Endometrial microvascular endothelial cells (primary cell): Measurements from ENCODE around the gene AMZ1. TPM values are rescaled to one million over a fixed set of nuclear protein-coding genes. Genes with fewer than 3 reads are reported as not detected.
"Not testable (repeated sequence)": the region's sequence is repeated elsewhere in the genome, so short reads cannot be mapped to it uniquely, and the experiment has no call there.

Source experiments
- in situ Hi-C: cut with HindIII; loops from 2 replicates; pipeline ENCODE4 v1.10.0; 2017; ENCODE audit warnings: low sequenced_read_pairs, low pct_unique_long_range_greater_than_20kb; ENCODE audit errors: inconsistent ontology term
- total RNA-seq: library from RNA; depleted of rRNA; stranded (reverse); fragments of >200 nt; gene quantifications from one replicate; pipeline ENCODE4 v1.2.3, GENCODE V29; 2015; ENCODE audit errors: inconsistent ontology term

The AMZ1 gene
- total RNA-seq, 1 donor from 2014 or later = not detected

DNA sequence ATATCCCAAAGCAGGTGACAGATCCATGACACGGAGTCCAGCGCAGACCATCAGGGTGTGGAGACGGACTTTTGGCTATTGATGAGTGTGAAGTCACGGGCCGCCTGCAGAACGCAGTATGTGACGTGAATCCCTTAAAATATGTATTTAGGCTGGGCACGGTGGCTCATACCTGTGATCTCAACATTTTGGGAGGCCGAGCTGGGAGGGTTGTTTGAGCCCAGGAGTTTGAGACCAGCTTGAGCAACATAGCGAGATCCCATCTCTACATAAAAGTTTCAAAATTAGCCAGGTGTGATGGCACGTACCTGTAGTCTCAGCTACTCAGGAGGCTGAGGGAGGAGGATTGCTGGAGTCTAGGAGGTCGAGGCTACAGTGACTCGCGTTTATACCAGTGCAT is 1.9 kb upstream of the AMZ1 start:
- in situ Hi-C loops = no loop called here

DNA sequence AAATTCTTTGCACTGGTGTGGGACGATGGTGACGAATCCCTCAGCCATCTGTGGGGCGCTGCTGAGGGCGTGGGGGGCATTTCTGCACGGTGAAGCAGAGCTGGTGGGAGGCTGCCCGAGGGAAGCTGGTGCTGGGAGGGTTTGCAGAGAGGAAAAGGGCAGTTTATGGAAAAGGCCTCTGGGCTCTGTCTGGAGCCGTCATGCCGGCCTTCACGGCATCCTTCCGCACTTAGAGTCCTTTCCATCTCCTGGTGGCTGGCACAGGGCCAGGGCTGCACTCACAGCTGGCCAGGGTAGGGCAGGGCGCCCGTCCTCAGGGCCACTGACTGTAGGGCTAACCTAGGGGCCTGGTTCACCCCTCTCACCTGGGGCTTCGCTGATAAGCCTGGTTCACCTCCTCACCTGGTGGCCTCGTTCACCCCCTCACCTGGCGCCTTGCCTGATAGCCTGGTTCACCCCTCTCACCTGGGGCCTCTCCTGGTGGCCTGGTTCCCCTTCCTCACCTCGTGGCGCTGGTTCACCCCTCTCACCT is 598 bp upstream of the AMZ1 start:
- in situ Hi-C loops = no loop called here

DNA sequence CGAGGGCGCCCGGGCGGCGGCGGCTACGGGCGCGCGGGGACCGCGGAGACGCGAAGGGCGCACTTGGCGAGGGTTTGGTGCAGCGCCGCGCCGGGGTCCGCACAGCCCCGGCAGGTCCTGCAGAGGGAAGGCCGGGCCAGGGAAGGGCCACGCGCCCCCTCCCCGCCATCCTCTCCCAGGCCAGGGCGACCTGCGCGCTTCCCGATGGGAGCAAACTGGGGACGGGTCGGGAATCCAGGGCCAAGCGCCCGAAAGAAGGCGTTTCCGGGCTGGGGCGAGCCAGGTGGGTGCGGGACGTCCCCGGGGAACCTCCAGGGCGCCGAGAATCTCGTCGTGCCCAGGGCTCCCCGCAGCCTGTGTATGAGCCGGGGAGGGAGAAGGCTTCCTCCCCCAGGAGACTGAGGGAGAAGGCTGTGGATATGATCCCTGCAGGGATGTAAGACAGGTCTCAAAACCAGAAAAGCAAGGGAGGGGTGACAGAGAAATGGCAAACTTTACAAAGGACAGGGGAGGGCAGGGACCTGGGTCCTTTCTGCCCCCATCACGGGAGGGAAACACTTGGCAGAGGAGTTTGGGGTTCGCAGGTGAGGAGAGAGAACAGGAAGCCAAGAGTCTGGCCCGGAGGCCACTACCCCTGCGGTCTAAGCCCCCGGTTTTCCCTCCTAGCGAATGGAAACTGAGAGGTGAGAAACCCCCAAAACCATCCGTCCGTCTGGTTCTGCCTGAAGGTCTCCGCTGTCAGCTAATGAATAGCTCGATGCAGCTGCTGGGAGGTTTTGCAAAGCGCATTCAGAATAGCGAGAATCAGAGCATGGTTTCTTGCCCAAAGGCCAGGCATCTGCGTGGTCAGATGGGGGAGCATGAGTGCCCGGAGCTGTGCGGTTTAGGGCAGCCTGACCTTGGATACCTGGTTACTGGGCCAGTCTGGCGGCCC is 674 bp downstream of the AMZ1 start:
- in situ Hi-C loops = no loop called here

DNA sequence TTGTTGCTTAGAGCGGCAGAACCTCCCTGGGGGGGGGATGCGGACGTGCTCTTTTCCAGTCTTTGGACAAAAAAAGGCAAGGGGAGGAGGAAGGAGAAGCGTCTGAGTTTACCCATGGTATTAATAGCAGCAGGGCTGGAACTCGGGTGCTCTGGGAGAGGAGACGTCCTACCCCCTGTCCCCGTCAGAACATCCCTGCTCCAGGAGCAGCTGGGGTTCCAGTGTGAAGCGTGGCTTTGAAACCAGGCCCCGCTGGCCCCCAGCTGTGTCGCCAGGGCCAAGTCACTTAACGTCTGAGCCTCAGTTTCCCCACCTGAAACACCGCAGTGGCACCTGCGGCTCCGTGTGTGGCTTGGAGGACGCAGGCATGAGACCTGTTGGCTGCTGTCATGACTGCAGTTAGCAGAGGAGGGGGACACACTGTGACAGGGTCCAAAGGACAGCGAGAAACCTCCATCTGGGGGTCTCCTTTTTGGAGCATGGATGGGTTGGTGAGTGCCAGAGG is 1.4 kb downstream of the AMZ1 start:
- in situ Hi-C loops = no loop called here

- in situ Hi-C loops = no loop called here
Measured at GRCh38 chr7:2689951-2690705, 2.1 kb downstream of the AMZ1 start.

DNA sequence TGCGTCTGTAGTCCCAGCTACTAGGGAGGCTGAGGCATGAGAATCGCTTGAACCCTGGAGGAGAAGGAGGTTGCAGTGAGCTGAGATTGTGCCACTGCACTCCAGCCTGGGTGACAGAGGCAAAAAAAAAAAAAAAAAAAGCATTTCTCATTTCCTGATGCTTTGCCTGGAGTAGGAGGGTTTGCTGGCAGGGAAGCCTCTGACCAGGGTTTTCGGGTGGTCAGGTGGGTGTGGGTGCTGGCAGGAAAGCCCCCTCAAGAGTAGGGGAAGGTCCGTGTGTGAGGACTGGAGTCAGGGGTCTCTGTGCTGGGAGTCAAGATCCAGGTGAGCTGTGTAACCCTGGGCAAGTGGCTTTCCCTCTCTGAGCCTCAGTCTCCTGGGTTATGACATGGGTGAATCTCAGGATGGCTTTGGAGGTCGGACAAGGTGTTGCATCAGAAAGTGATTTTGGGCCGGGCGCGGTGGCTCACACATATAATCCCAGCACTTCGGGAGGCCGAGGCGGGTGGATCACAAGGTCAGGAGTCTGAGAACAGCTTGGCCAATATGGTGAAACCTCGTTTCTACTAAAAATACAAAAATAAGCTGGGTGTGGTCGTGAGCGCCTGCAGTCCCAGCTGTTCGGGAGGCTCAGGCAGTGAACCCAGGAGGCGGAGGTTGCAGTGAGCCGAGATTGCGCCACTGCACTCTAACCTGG is 3.2 kb downstream of the AMZ1 start:
- in situ Hi-C loops = no loop called here

- in situ Hi-C loops = not testable (repeated sequence)
Measured at GRCh38 chr7:2691932-2692439, 4.0 kb downstream of the AMZ1 start.

DNA sequence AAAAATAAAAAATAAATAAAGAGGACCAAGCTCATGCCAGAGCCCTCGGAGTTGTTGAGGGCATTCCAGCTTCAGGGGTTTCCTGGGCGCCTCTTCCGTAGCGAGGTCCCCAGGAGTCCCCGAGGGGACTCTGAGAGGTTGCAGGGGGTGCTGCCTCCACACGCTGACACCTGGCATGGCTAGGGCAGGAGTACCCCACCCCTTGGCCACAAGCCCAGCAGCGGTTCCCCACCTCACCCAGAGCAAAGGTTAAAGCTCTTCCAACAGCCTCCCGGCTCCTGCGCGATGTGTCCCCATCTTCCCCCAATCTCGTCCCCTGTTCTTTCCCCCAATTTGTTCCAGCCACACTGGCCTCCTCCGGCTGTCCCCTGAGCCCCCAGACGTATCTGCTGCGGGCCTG is 4.5 kb downstream of the AMZ1 start:
- in situ Hi-C loops = no loop called here

DNA sequence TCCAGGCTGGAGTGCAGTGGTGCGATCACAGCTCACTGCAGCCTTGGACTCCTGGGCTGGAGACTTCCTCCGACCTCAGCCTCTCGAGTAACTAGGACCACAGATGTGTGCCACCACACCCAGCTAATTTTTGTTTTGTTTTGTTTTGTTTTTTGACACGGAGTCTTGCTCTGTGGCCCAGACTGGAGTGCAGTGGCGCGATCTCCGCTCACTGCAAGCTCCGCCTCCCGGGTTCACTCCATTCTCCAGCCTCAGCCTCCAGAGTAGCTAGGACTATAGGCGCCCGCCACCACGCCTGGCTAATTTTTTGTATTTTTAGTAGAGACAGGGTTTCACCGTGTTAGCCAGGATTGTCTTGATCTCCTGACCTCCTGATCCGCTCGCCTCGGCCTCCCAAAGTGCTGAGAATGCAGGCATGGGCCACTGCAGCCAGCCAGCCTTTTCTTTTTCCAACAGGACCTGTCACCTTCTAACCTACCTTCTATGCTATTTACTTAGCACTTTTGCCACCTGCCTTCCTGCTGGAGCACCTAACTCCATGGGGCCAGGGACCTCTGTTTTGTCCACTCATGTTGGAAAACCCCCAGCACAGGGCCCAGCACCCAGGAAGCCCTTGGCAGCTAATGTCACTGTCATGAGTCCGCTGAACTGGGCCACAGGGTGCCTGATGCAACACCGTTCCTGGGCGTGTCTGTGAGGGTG is 5.6 kb downstream of the AMZ1 start:
- in situ Hi-C loops = not testable (repeated sequence)

- in situ Hi-C loops = not testable (repeated sequence)
Measured at GRCh38 chr7:2694122-2694436, 6.1 kb downstream of the AMZ1 start.

GRCh38 chr7:2698581-2699288 is 10.7 kb downstream of the AMZ1 start:
- in situ Hi-C loops = no loop called here

- in situ Hi-C loops = no loop called here
Measured at GRCh38 chr7:2699289-2699620, 11.3 kb downstream of the AMZ1 start.

- in situ Hi-C loops = no loop called here
Measured at GRCh38 chr7:2700141-2700850, 12.3 kb downstream of the AMZ1 start.

- in situ Hi-C loops = no loop called here
Measured at GRCh38 chr7:2701424-2701823, 13.4 kb downstream of the AMZ1 start.

- in situ Hi-C loops = no loop called here
Measured at GRCh38 chr7:2701832-2702593, 14.0 kb downstream of the AMZ1 start.

GRCh38 chr7:2702594-2702957 is 14.6 kb downstream of the AMZ1 start:
- in situ Hi-C loops = no loop called here
